H9 (cell line): ENCODE measurements around the gene C3orf62. TPM values are rescaled to one million over a fixed set of nuclear protein-coding genes. Genes with fewer than 3 reads are reported as not detected.

Experiments
- DNase-seq: peaks from one replicate; pipeline ENCODE4 v3.0.0-alpha.2; 2017
- H2AFZ ChIP-seq: one replicate; pipeline ENCODE4 v1.6.1; 2013; ENCODE audit warnings: mild to moderate bottlenecking, low read length, control low read depth, moderate library complexity
- H2AK5ac ChIP-seq: 2 replicates; pipeline ENCODE4 v1.6.1; 2013; ENCODE audit warnings: low read length, control low read depth, mixed read lengths; ENCODE audit not compliant: insufficient read length
- H2BK120ac ChIP-seq: one replicate; pipeline ENCODE4 v1.6.1; 2013; ENCODE audit warnings: low read depth, mild to moderate bottlenecking, low read length, control low read depth, inconsistent platforms; ENCODE audit not compliant: poor library complexity, severe bottlenecking
- H2BK12ac ChIP-seq: 2 replicates; pipeline ENCODE4 v1.6.1; 2013; ENCODE audit warnings: low read length, control low read depth, mixed read lengths, low read depth; ENCODE audit not compliant: insufficient read length
- H2BK15ac ChIP-seq: 2 replicates; pipeline ENCODE4 v1.6.1; 2013; ENCODE audit warnings: low read depth, low read length, control low read depth
- H2BK20ac ChIP-seq: one replicate; pipeline ENCODE4 v1.6.1; 2013; ENCODE audit warnings: low read depth, mild to moderate bottlenecking, low read length, control low read depth, inconsistent platforms; ENCODE audit not compliant: poor library complexity, severe bottlenecking
- H2BK5ac ChIP-seq: 2 replicates; pipeline ENCODE4 v1.6.1; 2013; ENCODE audit warnings: low read length, control low read depth, mixed read lengths; ENCODE audit not compliant: insufficient read length
- H3K14ac ChIP-seq: 2 replicates; pipeline ENCODE4 v1.6.1; 2013; ENCODE audit warnings: low read length, control low read depth; ENCODE audit not compliant: insufficient read depth
- H3K18ac ChIP-seq: 2 replicates; pipeline ENCODE4 v1.6.1; 2013; ENCODE audit warnings: low read depth, mild to moderate bottlenecking, mixed read lengths, low read length, control low read depth; ENCODE audit not compliant: insufficient read length
- H3K23ac ChIP-seq: 2 replicates; pipeline ENCODE4 v1.6.1; 2013; ENCODE audit warnings: low read length, control low read depth, mixed read lengths, low read depth; ENCODE audit not compliant: insufficient read length
- H3K23me2 ChIP-seq: 2 replicates; pipeline ENCODE4 v1.6.1; 2013; ENCODE audit warnings: low read depth, mild to moderate bottlenecking, mixed read lengths, low read length, control low read depth; ENCODE audit not compliant: insufficient read length, poor library complexity, severe bottlenecking
- H3K27ac ChIP-seq: 2 replicates; pipeline ENCODE4 v1.5.1; 2013; ENCODE audit warnings: low read length, control low read depth, mixed read lengths, low read depth; ENCODE audit not compliant: insufficient read length
- H3K27me3 ChIP-seq: 2 replicates; pipeline ENCODE4 v1.6.1; 2013; ENCODE audit warnings: low read length, control low read depth, inconsistent platforms; ENCODE audit not compliant: insufficient read depth
- H3K4ac ChIP-seq: 2 replicates; pipeline ENCODE4 v1.6.1; 2013; ENCODE audit warnings: low read depth, mild to moderate bottlenecking, control low read depth, inconsistent platforms, low read length, moderate library complexity
- H3K4me1 ChIP-seq: 2 replicates; pipeline ENCODE4 v1.6.1; 2013; ENCODE audit warnings: low read length, control low read depth, inconsistent platforms; ENCODE audit not compliant: insufficient read depth
- H3K4me2 ChIP-seq: 2 replicates; pipeline ENCODE4 v1.6.1; 2013; ENCODE audit warnings: low read length, control low read depth, mixed read lengths; ENCODE audit not compliant: insufficient read length, insufficient read depth
- H3K56ac ChIP-seq: 2 replicates; pipeline ENCODE4 v1.6.1; 2013; ENCODE audit warnings: low read depth, mild to moderate bottlenecking, mixed read lengths, low read length, control low read depth; ENCODE audit not compliant: insufficient read length
- H3K79me1 ChIP-seq: 2 replicates; pipeline ENCODE4 v1.6.1; 2013; ENCODE audit warnings: low read depth, mild to moderate bottlenecking, moderate library complexity, low read length, control low read depth, inconsistent platforms; ENCODE audit not compliant: insufficient read depth, poor library complexity, severe bottlenecking
- H3K79me2 ChIP-seq: 2 replicates; pipeline ENCODE4 v1.6.1; 2013; ENCODE audit warnings: low read length, control low read depth, inconsistent platforms; ENCODE audit not compliant: insufficient read depth
- H3K9ac ChIP-seq: 2 replicates; pipeline ENCODE4 v1.6.1; 2013; ENCODE audit warnings: low read length, control low read depth, mixed read lengths; ENCODE audit not compliant: insufficient read length; ENCODE audit errors: extremely low read depth
- H3K9me3 ChIP-seq: one replicate; pipeline ENCODE4 v1.6.1; 2013; ENCODE audit warnings: low read depth, low read length, inconsistent platforms; ENCODE audit not compliant: control insufficient read depth
- H3T11ph ChIP-seq: one replicate; pipeline ENCODE4 v1.6.1; 2013; ENCODE audit warnings: mild to moderate bottlenecking, low read length, control low read depth, inconsistent platforms
- H4K20me1 ChIP-seq: one replicate; pipeline ENCODE4 v1.6.1; 2013; ENCODE audit not compliant: control insufficient read depth, insufficient read length, insufficient read depth
- H4K5ac ChIP-seq: 2 replicates; pipeline ENCODE4 v1.6.1; 2013; ENCODE audit warnings: low read depth, mild to moderate bottlenecking, mixed read lengths, low read length, control low read depth; ENCODE audit not compliant: insufficient read length
- H4K8ac ChIP-seq: replicated peaks from 2 replicates; pipeline ENCODE4 v1.6.1; 2013; ENCODE audit warnings: low read length, control low read depth, mixed read lengths, low read depth; ENCODE audit not compliant: insufficient read length
- H4K91ac ChIP-seq: 2 replicates; pipeline ENCODE4 v1.6.1; 2013; ENCODE audit warnings: low read depth, mild to moderate bottlenecking, moderate library complexity, mixed read lengths, low read length, control low read depth; ENCODE audit not compliant: insufficient read length
- H3K27ac Mint-ChIP-seq, 3 experiments: 2 replicates in 2 of 3; 3 replicates in 1 of 3; pipeline ENCODE4 v1.8.0; 2020 to 2021; ENCODE audit warnings: mixed read lengths in 3 of 3, mild to moderate bottlenecking in 1 of 3, moderate library complexity in 1 of 3
- H3K27me3 Mint-ChIP-seq: 2 replicates; pipeline ENCODE4 v1.8.0; 2021; ENCODE audit warnings: low read depth, mild to moderate bottlenecking, moderate library complexity, mixed read lengths
- H3K36me3 Mint-ChIP-seq, 3 experiments: 2 replicates in 2 of 3; 3 replicates in 1 of 3; pipeline ENCODE4 v1.8.0; 2020 to 2021; ENCODE audit warnings: low read depth in 3 of 3, mixed read lengths in 3 of 3; ENCODE audit not compliant: insufficient read depth in 1 of 3
- H3K4me1 Mint-ChIP-seq, 2 experiments: 2 replicates each; pipeline ENCODE4 v1.8.0; 2020; ENCODE audit warnings: mixed read lengths in 2 of 2
- H3K4me3 Mint-ChIP-seq, 2 experiments: 2 replicates in 1 of 2; 3 replicates in 1 of 2; pipeline ENCODE4 v1.8.0; 2020 to 2021; ENCODE audit warnings: mild to moderate bottlenecking in 2 of 2, mixed read lengths in 2 of 2, moderate library complexity in 1 of 2
- H3K9me3 Mint-ChIP-seq, 2 experiments: 2 replicates in 1 of 2; 3 replicates in 1 of 2; pipeline ENCODE4 v1.8.0; 2020; ENCODE audit warnings: mild to moderate bottlenecking in 2 of 2, mixed read lengths in 2 of 2, moderate library complexity in 1 of 2
- WGBS: extraction: QIAGEN DNeasy Blood & Tissue Kit; methylation state at CpG from one replicate; pipeline ENCODE4 v1.1.7; 2013; ENCODE audit warnings: missing lambda C conversion rate, low lambda C conversion rate, mixed read lengths; ENCODE audit not compliant: insufficient read length; ENCODE audit errors: extremely low coverage; 5-methylcytosine and 5-hydroxymethylcytosine counted together
- total RNA-seq: library from RNA; stranded (reverse); gene quantifications from 2 replicates; pipeline ENCODE4 v1.2.1, GENCODE V29; 2021
- TF ChIP-seq, protein P1 (sequence below): fragments of 200-600 bp; sonication (generic); conservative IDR thresholded peaks from 3 replicates; pipeline ENCODE4 v1.8.0; 2021; ENCODE audit warnings: antibody characterized with exemption, mild to moderate bottlenecking

The C3orf62 gene
- total RNA-seq, 1 experiment from 2014 or later, result 4.5 TPM

GRCh38 chr3:49310677-49311076, 33.6 kb upstream of the C3orf62 start:
- no peaks in the 10 kb centered on the region; the same call in none of the 2 replicates for H3K79me2 ChIP-seq
- no peak overlapping the region for H3K27ac ChIP-seq
- no peak overlapping the region for H3K4ac ChIP-seq
- no peak overlapping the region for H4K91ac ChIP-seq
- no peak overlapping the region for H2BK120ac ChIP-seq
- H3K9me3 ChIP-seq, result no peaks in the 10 kb centered on the region
- no peak overlapping the region for H3T11ph ChIP-seq
- H3K23ac ChIP-seq, result no peak overlapping the region
- DNase-seq, result no peak
- H3K9ac ChIP-seq, result no peak overlapping the region
- H3K18ac ChIP-seq, result no peak overlapping the region
- peaks cover 2 to 38% (median 25%) of the 10 kb centered on the region in 3 experiments; a peak in 6 of 7 replicates for H3K36me3 Mint-ChIP-seq
- H3K79me1 ChIP-seq, result no peaks in the 10 kb centered on the region
- H2AK5ac ChIP-seq, result no peak overlapping the region
- no peak overlapping the region for H2BK5ac ChIP-seq
- no peaks in the 10 kb centered on the region for H3K27me3 ChIP-seq
- WGBS, result no CpG with 5 or more reads among the region's 1 CpG
- H2BK20ac ChIP-seq, result no peak overlapping the region
- no peaks in the 10 kb centered on the region for H3K27me3 Mint-ChIP-seq
- no peaks in the 10 kb centered on the region for H3K23me2 ChIP-seq
- H3K4me1 ChIP-seq, result no peaks in the 10 kb centered on the region; the same call in 1 of the 2 replicates
- H3K14ac ChIP-seq, result no peak overlapping the region
- peaks cover 2% of the 10 kb centered on the region for H4K20me1 ChIP-seq
- no peak overlapping the region for H3K4me3 Mint-ChIP-seq
- H3K4me1 Mint-ChIP-seq, result peaks cover 0 to 2% of the 10 kb centered on the region in 2 experiments; a peak in 1 of 4 replicates
- no peak overlapping the region for H4K8ac ChIP-seq
- no peak overlapping the region for H2BK12ac ChIP-seq
- H3K9me3 Mint-ChIP-seq, result no peaks in the 10 kb centered on the region
- peak overlapping the region in 1 of 3 experiments; percentile 42; a peak in 1 of 7 replicates for H3K27ac Mint-ChIP-seq
- TF ChIP-seq, protein P1, sequence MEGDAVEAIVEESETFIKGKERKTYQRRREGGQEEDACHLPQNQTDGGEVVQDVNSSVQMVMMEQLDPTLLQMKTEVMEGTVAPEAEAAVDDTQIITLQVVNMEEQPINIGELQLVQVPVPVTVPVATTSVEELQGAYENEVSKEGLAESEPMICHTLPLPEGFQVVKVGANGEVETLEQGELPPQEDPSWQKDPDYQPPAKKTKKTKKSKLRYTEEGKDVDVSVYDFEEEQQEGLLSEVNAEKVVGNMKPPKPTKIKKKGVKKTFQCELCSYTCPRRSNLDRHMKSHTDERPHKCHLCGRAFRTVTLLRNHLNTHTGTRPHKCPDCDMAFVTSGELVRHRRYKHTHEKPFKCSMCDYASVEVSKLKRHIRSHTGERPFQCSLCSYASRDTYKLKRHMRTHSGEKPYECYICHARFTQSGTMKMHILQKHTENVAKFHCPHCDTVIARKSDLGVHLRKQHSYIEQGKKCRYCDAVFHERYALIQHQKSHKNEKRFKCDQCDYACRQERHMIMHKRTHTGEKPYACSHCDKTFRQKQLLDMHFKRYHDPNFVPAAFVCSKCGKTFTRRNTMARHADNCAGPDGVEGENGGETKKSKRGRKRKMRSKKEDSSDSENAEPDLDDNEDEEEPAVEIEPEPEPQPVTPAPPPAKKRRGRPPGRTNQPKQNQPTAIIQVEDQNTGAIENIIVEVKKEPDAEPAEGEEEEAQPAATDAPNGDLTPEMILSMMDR, result no peak
- no peak overlapping the region for H2BK15ac ChIP-seq
- no peak overlapping the region for H4K5ac ChIP-seq
- H3K56ac ChIP-seq, result no peak overlapping the region
- no peak overlapping the region for H2AFZ ChIP-seq
- H3K4me2 ChIP-seq, result no peak overlapping the region
